H1 (cell line): ENCODE data around the gene PPP6R1.

Experiments
- ATF3 ChIP-seq: IDR thresholded peaks from 2 replicates; pipeline ENCODE4 v1.6.1; 2011; ENCODE audit warnings: low read depth, mild to moderate bottlenecking, low read length; ENCODE audit not compliant: insufficient read depth
- CTCF ChIP-seq, 3 experiments: IDR thresholded peaks; 1 replicate in 2 of 3; 2 replicates in 1 of 3; pipeline versions ENCODE4 v1.5.1 to v1.6.1; 2011; ENCODE audit warnings: low read length in 3 of 3, mild to moderate bottlenecking in 3 of 3, inconsistent platforms in 2 of 3, low read depth in 1 of 3, moderate library complexity in 1 of 3; ENCODE audit not compliant: insufficient read depth in 1 of 3; ENCODE audit errors: control extremely low read depth in 1 of 3
- EP300 ChIP-seq, 2 experiments: IDR thresholded peaks; 1 replicate in 1 of 2; 2 replicates in 1 of 2; pipeline ENCODE4 v1.6.1; 2011 to 2012; ENCODE audit warnings: low read depth in 2 of 2, low read length in 2 of 2, mild to moderate bottlenecking in 2 of 2, borderline replicate concordance in 1 of 2, inconsistent platforms in 1 of 2, moderate library complexity in 1 of 2
- JUND ChIP-seq: IDR thresholded peaks from 2 replicates; pipeline ENCODE4 v1.6.1; 2011; ENCODE audit warnings: mild to moderate bottlenecking, improper control_type of control experiment, low read length
- MAFK ChIP-seq: IDR thresholded peaks from 2 replicates; pipeline ENCODE4 v1.6.1; 2012; ENCODE audit warnings: low read depth, mild to moderate bottlenecking, improper control_type of control experiment, low read length
- POLR2A ChIP-seq, 2 experiments: IDR thresholded peaks; 1 replicate in 1 of 2; 2 replicates in 1 of 2; pipeline ENCODE4 v1.6.1; 2011; ENCODE audit warnings: low read depth in 2 of 2, low read length in 2 of 2, mild to moderate bottlenecking in 2 of 2; ENCODE audit errors: control extremely low read depth in 1 of 2
- POLR2AphosphoS5 ChIP-seq: IDR thresholded peaks from 2 replicates; pipeline ENCODE4 v1.6.1; 2011; ENCODE audit warnings: low read depth, low read length
- RBBP5 ChIP-seq: IDR thresholded peaks from 2 replicates; pipeline ENCODE4 v1.7.1; 2012; ENCODE audit warnings: low read depth, mild to moderate bottlenecking, inconsistent platforms, low read length, moderate library complexity, borderline replicate concordance
- RFX5 ChIP-seq: IDR thresholded peaks from 2 replicates; pipeline ENCODE4 v1.6.1; 2011; ENCODE audit warnings: low read depth, low read length, improper control_type of control experiment, borderline replicate concordance
- SAP30 ChIP-seq: fragments of 300-600 bp; sonication (generic); IDR thresholded peaks from 2 replicates; pipeline ENCODE4 v1.7.1; 2012; ENCODE audit warnings: low read length, moderate library complexity, mild to moderate bottlenecking, inconsistent platforms; ENCODE audit not compliant: insufficient read depth, insufficient replicate concordance
- TAF1 ChIP-seq: IDR thresholded peaks from 2 replicates; pipeline ENCODE4 v1.6.1; 2011; ENCODE audit warnings: mild to moderate bottlenecking, low read depth, low read length
- USF2 ChIP-seq: IDR thresholded peaks from 2 replicates; pipeline ENCODE4 v1.6.1; 2011; ENCODE audit warnings: low read length, improper control_type of control experiment

GRCh38 chr19:55300886-55301458 is 42.2 kb upstream of the PPP6R1 start:
- no peak for TF ChIP-seq POLR2A (IDR thresholded peaks at IDR 0.05; ENCODE audit: control extremely low read depth in 1 of 2, low read depth in 2 of 2, low read length in 2 of 2)
- TF ChIP-seq CTCF (IDR thresholded peaks at IDR 0.05; ENCODE audit: control extremely low read depth in 1 of 3, insufficient read depth in 1 of 3, low read depth in 1 of 3, low read length in 3 of 3) = no peak
- TF ChIP-seq ATF3 = no peak
- TF ChIP-seq MAFK = no peak
- TF ChIP-seq USF2 = no peak
- no peak for TF ChIP-seq SAP30
- TF ChIP-seq TAF1 = no peak
- no peak for TF ChIP-seq EP300 (IDR thresholded peaks at IDR 0.05; ENCODE audit: borderline replicate concordance in 1 of 2, low read depth in 2 of 2, low read length in 2 of 2)
- TF ChIP-seq POLR2AphosphoS5 = no peak
- no peak for TF ChIP-seq RFX5
- TF ChIP-seq RBBP5 = no peak
- TF ChIP-seq JUND = no peak
